Gastroesophageal sphincter (tissue), 4 donors: Measurements from ENCODE around the gene COX11. TPM values are rescaled to one million over a fixed set of nuclear protein-coding genes. Genes with fewer than 3 reads are reported as not detected.

Experiments
- ATAC-seq: fragments of 150-250 bp; one replicate; pipeline ENCODE4 v1.9.1; 2016; ENCODE audit warnings: mild to moderate bottlenecking, moderate library complexity
- H3K27ac ChIP-seq, 4 donors: fragments of 200-600 bp; sonication (generic) in 3 of 4; 1 replicate in 3 of 4; 2 replicates in 1 of 4; pipeline ENCODE4 v1.5.1; 2016 to 2019
- H3K27me3 ChIP-seq: fragments of 200-600 bp; sonication (generic); one replicate; pipeline ENCODE4 v1.5.1; 2019
- H3K36me3 ChIP-seq, 2 donors: fragments of 200-600 bp; sonication (generic); one replicate each; pipeline ENCODE4 v1.5.1; 2019; ENCODE audit warnings: control low read depth in 1 of 2
- H3K4me1 ChIP-seq, 3 donors: fragments of 200-600 bp; sonication (generic); 1 replicate in 2 of 3; 2 replicates in 1 of 3; pipeline ENCODE4 v1.5.1; 2016 to 2019; ENCODE audit warnings: control low read depth in 2 of 3
- H3K4me3 ChIP-seq, 2 donors: fragments of 200-600 bp; sonication (generic); one replicate each; pipeline ENCODE4 v1.5.1; 2019; ENCODE audit warnings: mild to moderate bottlenecking in 1 of 2, moderate library complexity in 1 of 2
- H3K9me3 ChIP-seq, 3 donors: fragments of 200-600 bp; sonication (generic); one replicate each; pipeline ENCODE4 v1.5.1; 2017 to 2019; ENCODE audit warnings: control low read depth in 2 of 3
- CTCF ChIP-seq, 4 experiments: fragments of 200-600 bp in 2 of 4; fragments of 450-650 bp in 2 of 4; sonication (generic) in 1 of 4; IDR thresholded peaks; one replicate each; pipeline ENCODE4 v1.5.1; 2017 to 2019; ENCODE audit warnings: antibody characterized with exemption in 4 of 4, mild to moderate bottlenecking in 2 of 4, moderate library complexity in 2 of 4
- EP300 ChIP-seq: sonication (generic); formaldehyde crosslinking; IDR thresholded peaks from one replicate; pipeline ENCODE4 v1.6.1; 2017; ENCODE audit warnings: antibody characterized with exemption, mild to moderate bottlenecking
- POLR2A ChIP-seq, 2 donors: fragments of 450-650 bp; IDR thresholded peaks; one replicate each; pipeline ENCODE4 v1.6.1; 2017; ENCODE audit warnings: antibody characterized with exemption in 2 of 2, mild to moderate bottlenecking in 2 of 2, moderate library complexity in 1 of 2
- POLR2AphosphoS5 ChIP-seq: sonication (generic); formaldehyde crosslinking; IDR thresholded peaks from one replicate; pipeline ENCODE4 v1.6.1; 2017; ENCODE audit warnings: antibody characterized with exemption
- WGBS, 2 donors: methylation state at CpG; one replicate each; pipeline ENCODE4 v1.1.5; 2018; ENCODE audit warnings: low coverage in 1 of 2; 5-methylcytosine and 5-hydroxymethylcytosine counted together
- total RNA-seq, 4 donors: library from RNA; depleted of rRNA; stranded (reverse); fragments of >200 nt; gene quantifications; one replicate each; pipeline ENCODE4 v1.1.0, GENCODE V29; 2016

Gene COX11
- total RNA-seq, 4 donors from 2014 or later: 71.1 to 115 (median 108) TPM

- Histone ChIP-seq H3K4me1 (no peaks in the 10 kb centered on the region), H3K36me3 (peaks cover 0 to 16% of the 10 kb centered on the region in 2 donors), H3K4me3 (no peak overlapping the region), H3K27ac (no peak overlapping the region), H3K27me3 (no peaks in the 10 kb centered on the region), H3K9me3 (no peaks in the 10 kb centered on the region)
- 47% methylated on average over 1 of the region's 1 CpG; no CpG with 5 or more reads in 1 of the 2 donors for WGBS, 2 donors
- TF ChIP-seq CTCF (IDR thresholded peaks at IDR 0.05): no peak
- no peak for TF ChIP-seq POLR2AphosphoS5
- no peak for TF ChIP-seq POLR2A (IDR thresholded peaks at IDR 0.05)
- TF ChIP-seq EP300: no peak
- ATAC-seq: no peak
Observed at GRCh38 chr17:54945231-54945630, 23.2 kb downstream of the COX11 start.

- Histone ChIP-seq H3K27me3 (no peaks in the 10 kb centered on the region), H3K36me3 (peaks cover 0 to 19% of the 10 kb centered on the region in 2 donors), H3K4me3 (no peak overlapping the region), H3K4me1 (no peaks in the 10 kb centered on the region), H3K27ac (no peak overlapping the region), H3K9me3 (no peaks in the 10 kb centered on the region)
- ATAC-seq: no peak
- no peak for TF ChIP-seq EP300
- no peak for TF ChIP-seq POLR2AphosphoS5
- no peak for TF ChIP-seq POLR2A (IDR thresholded peaks at IDR 0.05)
- TF ChIP-seq CTCF (IDR thresholded peaks at IDR 0.05): no peak
- 65 to 100% methylated on average over 1 of the region's 1 CpG for WGBS, 2 donors
Observed at GRCh38 chr17:54944796-54945195, 23.7 kb downstream of the COX11 start.

DNA sequence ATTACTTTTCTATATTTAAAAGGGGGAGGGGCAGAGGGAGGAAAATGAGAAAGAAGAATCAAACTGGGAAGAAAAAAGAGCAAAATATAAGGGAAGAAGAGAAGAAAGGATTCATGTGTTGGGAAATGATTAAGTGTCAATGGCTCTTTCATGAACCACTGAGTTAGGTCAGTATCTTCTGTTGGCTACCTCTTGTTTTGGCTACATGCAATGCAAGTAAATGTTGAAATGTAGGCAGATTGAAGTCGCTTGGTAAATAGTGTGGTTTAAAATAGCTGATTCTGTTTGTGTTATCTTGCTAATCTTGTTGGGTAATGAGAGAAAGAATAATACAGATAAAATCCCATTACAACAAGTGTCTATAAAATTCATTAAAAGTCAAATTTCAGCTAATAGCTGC is 27.2 kb downstream of the COX11 start:
- ATAC-seq: no peak
- no peaks in the 10 kb centered on the region for H3K27me3 ChIP-seq
- peaks cover 0 to 33% of the 10 kb centered on the region in 2 donors for H3K36me3 ChIP-seq
- no peaks in the 10 kb centered on the region for H3K4me1 ChIP-seq
- TF ChIP-seq CTCF (IDR thresholded peaks at IDR 0.05): no peak
- WGBS, 2 donors: 89 to 91% methylated on average over 1 of the region's 1 CpG
- no peak overlapping the region for H3K27ac ChIP-seq
- no peak overlapping the region for H3K4me3 ChIP-seq
- H3K9me3 ChIP-seq: no peaks in the 10 kb centered on the region

DNA sequence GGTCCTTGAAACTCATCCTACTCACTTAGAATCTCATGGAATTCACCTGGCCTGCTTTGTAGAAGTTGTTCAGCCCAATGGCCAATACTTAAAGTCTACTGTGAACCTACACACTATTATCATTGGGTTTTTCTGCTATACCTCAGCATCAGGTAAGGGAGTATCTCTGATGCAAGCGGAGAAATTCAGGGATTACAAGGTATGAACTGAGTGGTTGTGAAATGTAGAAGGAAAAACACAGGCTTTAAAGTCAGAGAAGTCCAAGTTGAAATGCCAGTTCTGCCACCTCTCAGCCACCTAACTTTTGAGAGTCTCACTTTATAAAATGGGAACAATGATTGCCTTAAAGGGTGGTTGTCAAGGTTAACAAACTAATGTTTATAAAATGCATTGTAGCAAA is 31.0 kb downstream of the COX11 start:
- H3K9me3 ChIP-seq: no peaks in the 10 kb centered on the region
- 90% methylated on average over 1 of the region's 1 CpG; no CpG with 5 or more reads in 1 of the 2 donors for WGBS, 2 donors
- H3K27ac ChIP-seq: no peak overlapping the region
- TF ChIP-seq EP300: no peak
- TF ChIP-seq POLR2AphosphoS5: no peak
- no peak for TF ChIP-seq CTCF (IDR thresholded peaks at IDR 0.05)
- no peak for TF ChIP-seq POLR2A (IDR thresholded peaks at IDR 0.05)
- no peaks in the 10 kb centered on the region for H3K27me3 ChIP-seq
- no peak for ATAC-seq
- peaks cover 0 to 68% of the 10 kb centered on the region in 2 donors for H3K36me3 ChIP-seq
- H3K4me3 ChIP-seq: no peak overlapping the region
- H3K4me1 ChIP-seq: no peaks in the 10 kb centered on the region

- Histone ChIP-seq H3K36me3 (peaks cover 0 to 72% of the 10 kb centered on the region in 2 donors), H3K27ac (no peak overlapping the region), H3K9me3 (no peaks in the 10 kb centered on the region), H3K4me3 (no peak overlapping the region), H3K4me1 (no peaks in the 10 kb centered on the region), H3K27me3 (no peaks in the 10 kb centered on the region)
- no peak for ATAC-seq
- 51 to 56% methylated on average over 4 of the region's 5 CpGs for WGBS, 2 donors
- TF ChIP-seq POLR2A (IDR thresholded peaks at IDR 0.05): no peak
- TF ChIP-seq CTCF (IDR thresholded peaks at IDR 0.05): no peak
- TF ChIP-seq POLR2AphosphoS5: no peak
Observed at GRCh38 chr17:54937018-54937417, 31.4 kb downstream of the COX11 start.
